Fibroblast of mammary gland (primary cell): ENCODE results near the gene DCAKD.

Source experiments
- DNase-seq: peaks from one replicate; pipeline ENCODE4 v3.0.0-alpha.2; 2010; ENCODE audit warnings: low read depth
- H3K4me3 ChIP-seq: 2 replicates; pipeline ENCODE4 v1.5.1; 2011; ENCODE audit warnings: low read depth, mild to moderate bottlenecking, low read length, moderate library complexity; ENCODE audit not compliant: control insufficient read depth
- CTCF ChIP-seq: conservative IDR thresholded peaks from 2 replicates; pipeline ENCODE4 v1.5.1; 2011; ENCODE audit warnings: low read depth, low read length, inconsistent platforms; ENCODE audit not compliant: control insufficient read depth, insufficient read depth

DCAKD gene

GRCh38 chr17:45050481-45051059 is 862 bp downstream of the DCAKD start:
- no peak for TF ChIP-seq CTCF
- peak overlapping the region; percentile 75 for H3K4me3 ChIP-seq
- peak; percentile 30 for DNase-seq

GRCh38 chr17:45048795-45049563 is 2.5 kb downstream of the DCAKD start:
- TF ChIP-seq CTCF, result peak; percentile 19
- no peak for DNase-seq
- no peak overlapping the region for H3K4me3 ChIP-seq

- no peak overlapping the region for H3K4me3 ChIP-seq
- no peak for TF ChIP-seq CTCF
- peak; percentile 66 for DNase-seq
These were observed 4.8 kb downstream of the DCAKD start for GRCh38 chr17:45046537-45047125.

- DNase-seq, result no peak
- no peak for TF ChIP-seq CTCF
- no peak overlapping the region for H3K4me3 ChIP-seq
These were observed 7.5 kb downstream of the DCAKD start for GRCh38 chr17:45043813-45044540.

- no peak overlapping the region for H3K4me3 ChIP-seq
- TF ChIP-seq CTCF, result no peak
- DNase-seq, result no peak
These were observed 8.9 kb downstream of the DCAKD start for GRCh38 chr17:45042346-45043120.

GRCh38 chr17:45040459-45040858 is 11.0 kb downstream of the DCAKD start:
- no peak for TF ChIP-seq CTCF
- no peak overlapping the region for H3K4me3 ChIP-seq

More at GRCh38 chr17:45040459-45040858, 11.0 kb downstream of the DCAKD start:
- DNase-seq, result peak; percentile 21
